ENCODE data around the gene ZNF814.

- TF ChIP-seq POLR2AphosphoS5 (IDR thresholded peaks at IDR 0.05; ENCODE audit: borderline replicate concordance, low read depth, low read length): no peak
- TF ChIP-seq EZH2 (IDR thresholded peaks at IDR 0.05): no peak
Measured at GRCh38 chr19:57813919-57814504, 74.8 kb downstream of the ZNF814 start.
